HG03064 (cell line): ENCODE results near the gene FAM107B.
"Not testable (repeated sequence)": the region's sequence is repeated elsewhere in the genome, so short reads cannot be mapped to it uniquely, and the experiment has no call there.

Experiments used
- ATAC-seq: cut with Tn5 transposase; IDR thresholded peaks from one replicate; pipeline ENCODE4 v1.9.1; 2021; ENCODE audit warnings: low read depth; ENCODE audit not compliant: unreplicated experiment

FAM107B gene

DNA sequence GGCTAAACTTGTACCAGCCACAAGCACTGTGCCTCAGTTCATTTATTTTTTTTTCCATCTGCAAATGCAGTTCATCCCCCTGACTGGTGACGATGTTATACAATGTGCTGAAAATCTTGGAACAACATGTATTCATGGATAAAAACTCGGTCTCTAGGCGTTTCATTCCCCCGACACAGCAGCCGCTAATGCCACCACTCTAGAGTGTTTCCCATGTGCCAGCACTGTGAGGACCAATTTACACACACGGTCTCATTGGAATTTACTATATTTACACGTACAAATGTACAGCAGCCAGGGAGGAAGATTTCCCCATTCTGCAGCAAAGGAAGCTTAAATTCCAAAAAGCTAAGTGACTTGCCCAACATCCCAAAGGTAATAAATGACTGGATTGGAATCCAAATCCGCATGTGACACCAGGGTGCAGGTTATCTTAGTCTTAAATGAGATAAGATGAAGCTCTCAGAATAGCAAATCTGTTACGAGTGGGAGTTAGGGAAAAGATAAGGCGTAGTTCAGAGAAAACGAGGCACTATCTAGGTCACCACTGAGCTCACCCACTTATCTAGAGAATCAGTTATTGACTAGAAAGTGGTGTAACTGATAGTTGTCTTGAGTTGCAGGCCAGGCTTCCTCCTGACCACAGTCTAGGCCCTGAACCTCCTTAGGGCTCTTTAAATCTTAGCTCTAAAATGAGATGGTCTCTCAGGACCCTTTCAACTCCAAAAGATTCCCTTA is 36.7 kb downstream of the FAM107B start:
- no peak for ATAC-seq

DNA sequence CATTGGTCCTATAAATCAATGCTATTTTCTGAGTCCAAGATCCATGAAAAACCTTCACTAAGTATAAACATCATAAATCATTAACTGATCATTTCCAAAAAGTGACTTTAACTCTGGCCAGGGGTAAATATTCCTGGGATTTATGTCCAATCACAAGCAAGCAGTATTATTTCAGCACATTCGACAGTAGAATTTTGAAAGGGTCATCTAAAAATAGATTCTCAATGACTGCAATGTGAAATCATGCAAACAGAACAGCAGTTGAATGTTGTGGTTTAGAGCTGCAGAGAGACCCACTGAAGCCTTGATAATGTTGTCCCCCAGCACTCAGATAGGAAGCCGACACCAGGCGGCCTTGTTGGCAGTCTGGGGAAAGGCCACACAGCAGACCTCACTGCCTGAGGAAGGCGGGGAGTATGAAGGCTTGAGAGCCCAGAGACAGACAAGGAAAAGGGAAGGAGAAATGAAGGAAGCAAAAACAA is 38.1 kb downstream of the FAM107B start:
- ATAC-seq, result no peak

DNA sequence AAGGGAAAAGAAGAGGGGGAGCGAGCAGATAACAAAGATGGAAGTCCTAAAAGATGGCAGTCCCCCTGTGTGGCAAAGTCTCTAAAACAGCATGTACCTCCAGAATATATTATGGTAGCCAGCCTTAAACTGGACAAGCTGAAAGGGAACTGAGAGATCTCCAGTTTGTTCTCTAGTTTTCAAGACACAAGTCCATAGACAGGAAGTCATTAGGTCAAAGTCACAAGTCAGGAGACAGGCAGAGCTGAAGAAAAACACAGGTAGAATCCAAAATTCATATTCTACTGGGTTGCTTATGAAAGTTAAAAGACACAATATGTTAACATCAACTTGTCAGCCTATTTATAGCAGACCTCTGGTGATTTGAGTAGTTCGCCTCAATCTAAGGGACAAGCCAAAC is 38.7 kb downstream of the FAM107B start:
- no peak for ATAC-seq

DNA sequence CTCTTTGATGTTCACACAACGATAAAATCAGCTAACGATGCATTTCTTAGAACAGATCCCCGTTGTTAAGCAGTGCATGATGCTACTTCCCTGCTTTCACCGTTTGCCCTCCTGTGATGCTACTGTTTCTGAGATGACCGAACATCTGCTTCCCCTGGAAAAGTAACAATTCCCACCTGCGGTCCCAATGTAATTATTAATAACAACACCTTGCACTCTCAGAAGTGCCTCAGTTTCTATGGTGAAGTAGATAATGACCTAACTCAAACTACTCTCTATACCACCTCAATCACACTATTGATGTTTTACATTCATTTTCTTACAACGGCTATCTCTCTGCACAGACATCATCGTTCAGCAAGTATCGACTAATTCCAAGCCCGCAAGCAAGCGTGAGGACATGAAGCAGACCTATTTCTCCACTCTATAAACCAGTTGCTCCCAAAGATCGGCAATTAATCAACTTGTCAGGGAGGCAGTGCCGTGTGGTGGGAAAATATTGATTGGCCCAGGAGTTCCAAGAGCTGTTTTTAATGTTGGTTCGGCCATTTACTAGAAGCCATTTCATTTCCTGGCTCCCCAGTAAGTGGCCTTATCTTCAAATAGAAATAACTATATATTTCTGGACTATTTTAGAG is 42.7 kb downstream of the FAM107B start:
- ATAC-seq, result no peak

DNA sequence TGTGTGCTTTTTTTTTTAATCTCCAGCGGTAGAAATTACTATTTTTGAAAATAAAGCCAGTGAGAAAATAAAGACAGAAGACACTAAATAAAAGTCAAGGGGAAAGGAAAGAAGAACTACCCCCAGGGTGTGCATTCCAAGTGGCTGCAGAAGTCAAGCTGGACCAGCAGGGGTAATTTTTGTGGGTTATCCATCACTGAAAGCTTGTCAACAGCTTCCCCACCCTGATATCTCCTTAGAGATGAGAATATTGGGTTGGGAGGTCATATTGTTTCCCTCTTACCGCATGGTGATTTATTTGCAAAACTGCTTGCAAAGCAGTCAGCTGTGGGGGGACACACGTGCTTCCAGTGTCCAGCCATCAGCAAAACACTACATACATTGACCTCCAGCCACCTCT is 46.4 kb downstream of the FAM107B start:
- ATAC-seq, result no peak

DNA sequence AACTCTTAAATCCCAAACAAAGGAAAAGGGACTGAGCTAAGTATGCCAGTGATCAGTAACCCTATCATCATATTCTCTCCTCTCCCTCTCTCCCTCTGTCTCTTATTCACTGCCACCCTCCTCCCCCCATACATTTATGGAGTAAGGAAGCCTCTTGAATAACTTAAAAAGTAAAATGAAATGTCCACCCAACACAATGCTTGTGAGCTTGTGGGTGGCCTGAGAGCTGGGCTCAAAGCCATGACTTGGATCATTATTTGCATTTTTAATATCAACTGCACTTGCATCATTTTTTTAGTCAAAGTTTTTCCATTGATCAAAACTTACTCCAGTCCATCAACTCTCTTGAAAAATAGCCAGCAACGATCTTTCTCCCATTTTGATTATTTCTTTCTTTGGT is 46.8 kb downstream of the FAM107B start:
- ATAC-seq, result no peak

DNA sequence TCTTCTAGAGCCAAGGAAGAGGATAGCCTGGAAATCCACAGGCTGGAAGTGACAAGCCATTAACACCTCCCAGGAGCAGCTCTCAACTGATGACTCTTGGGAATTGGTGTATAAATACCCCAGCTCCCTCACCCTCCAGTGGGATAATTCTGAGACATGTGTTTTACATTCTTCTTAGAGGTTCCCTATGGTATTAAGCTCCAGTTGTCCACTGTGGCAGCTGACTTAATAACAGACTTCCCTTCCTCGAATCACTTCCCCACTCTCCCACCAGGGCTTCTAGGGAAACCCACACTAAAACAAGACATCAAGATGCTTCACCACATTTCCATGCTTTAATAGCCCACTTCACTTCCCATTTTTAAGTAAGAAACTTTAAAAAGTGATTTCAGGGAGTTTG is 47.2 kb downstream of the FAM107B start:
- ATAC-seq, result no peak

DNA sequence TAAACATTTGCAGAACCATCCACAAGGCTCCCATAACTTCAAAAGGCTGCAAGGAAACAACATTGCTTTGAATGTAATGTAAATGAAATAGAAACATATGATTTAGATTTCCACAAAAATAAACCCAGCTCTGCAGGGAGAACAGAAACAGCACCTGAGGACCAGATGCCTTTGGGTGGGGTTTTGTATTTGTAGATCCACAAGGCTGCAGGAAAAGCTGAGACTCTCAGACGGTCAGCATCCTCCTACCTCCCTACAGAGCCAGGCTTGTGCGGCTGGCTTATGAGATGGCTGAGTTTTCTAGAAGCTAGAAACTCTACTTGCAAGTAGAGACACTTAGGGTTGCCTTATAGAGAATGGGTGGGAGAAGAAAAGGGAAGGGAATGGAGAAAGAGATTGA is 49.8 kb downstream of the FAM107B start:
- no peak for ATAC-seq

DNA sequence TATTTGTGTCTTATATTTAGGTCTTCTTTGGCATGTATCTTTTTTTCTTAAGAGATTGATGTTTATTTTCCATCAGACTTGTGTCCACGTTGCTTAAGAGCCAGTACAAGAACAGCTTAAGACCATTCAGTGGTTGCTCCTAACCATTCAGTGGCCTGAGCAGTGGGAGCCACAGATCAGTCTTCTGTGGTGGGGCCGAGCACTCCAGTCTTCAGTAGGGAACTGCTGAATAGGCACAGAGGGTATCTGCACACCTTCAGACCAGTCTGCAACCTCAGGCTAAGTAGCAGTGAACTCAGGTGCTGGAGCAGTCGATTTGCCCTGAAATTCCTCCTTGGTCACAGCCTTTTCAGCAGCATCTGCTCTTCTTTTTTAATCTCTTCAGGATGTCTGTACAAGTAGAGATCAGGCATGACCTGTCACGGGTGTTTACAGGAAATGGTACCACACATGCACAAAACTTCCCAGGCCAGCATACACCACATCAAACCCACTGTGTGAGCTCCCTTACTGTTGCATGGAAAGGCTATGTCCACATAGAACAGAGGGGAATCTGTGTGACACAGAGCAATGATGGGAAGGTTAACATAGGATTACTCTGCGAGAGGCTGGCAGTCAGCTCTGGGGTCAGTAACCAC is 51.5 kb downstream of the FAM107B start:
- no peak for ATAC-seq

DNA sequence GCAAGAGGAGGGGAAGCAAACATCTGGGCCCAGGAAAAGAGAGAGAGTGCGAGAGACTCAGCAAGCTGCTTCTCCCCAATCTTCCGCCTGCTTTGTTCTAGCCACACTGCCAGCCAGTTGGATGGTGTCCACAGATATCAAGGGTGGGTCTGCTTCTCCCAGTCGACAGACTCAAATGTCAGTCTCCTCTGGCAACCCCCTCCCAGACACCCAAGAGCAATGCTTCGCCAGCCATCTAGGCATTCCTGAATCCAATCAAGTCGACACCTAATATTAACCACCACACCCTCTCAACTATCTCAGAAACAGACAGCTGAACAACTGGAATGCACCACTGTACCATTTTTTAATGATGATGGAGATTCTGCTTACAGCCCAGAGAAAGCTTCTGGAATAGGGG is 57.1 kb downstream of the FAM107B start:
- ATAC-seq, result no peak

DNA sequence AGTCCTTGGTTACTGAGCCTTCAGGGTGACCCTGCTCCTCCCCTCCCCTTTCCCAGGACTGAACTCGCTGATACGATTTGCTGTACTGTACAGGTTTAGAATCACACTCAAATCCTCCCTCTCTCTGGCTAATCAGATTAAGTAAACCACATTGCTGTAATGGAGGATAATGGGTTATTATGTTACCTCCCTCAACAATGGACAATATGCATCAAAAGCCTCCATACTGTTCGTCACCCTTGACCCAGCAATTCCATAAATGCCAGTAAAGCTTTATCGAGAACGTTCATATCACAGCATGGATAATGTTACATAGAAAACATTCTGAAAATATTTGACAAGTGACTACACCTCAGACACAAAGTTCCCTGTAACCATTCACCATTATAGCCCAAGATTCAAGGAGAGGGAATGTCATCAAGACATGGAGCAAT is 61.7 kb downstream of the FAM107B start:
- ATAC-seq, result no peak

DNA sequence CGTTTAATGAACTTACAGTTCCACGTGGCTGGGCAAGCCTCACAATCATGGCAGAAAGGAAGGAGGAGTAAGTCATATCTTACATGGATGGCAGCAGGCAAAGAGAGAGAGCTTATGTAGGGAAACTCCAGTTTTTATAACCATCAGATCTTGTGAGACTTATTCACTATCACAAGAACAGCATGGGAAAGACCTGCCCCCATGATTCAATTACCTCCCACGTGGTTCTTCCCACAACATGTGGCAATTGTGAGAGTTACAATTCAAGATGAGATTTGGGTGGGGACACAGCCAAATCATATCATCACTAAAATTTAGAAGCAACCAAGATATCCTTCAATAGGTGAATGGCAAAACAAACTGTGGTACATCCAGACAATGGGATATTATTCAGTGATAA is 65.4 kb downstream of the FAM107B start:
- not testable (repeated sequence) for ATAC-seq

DNA sequence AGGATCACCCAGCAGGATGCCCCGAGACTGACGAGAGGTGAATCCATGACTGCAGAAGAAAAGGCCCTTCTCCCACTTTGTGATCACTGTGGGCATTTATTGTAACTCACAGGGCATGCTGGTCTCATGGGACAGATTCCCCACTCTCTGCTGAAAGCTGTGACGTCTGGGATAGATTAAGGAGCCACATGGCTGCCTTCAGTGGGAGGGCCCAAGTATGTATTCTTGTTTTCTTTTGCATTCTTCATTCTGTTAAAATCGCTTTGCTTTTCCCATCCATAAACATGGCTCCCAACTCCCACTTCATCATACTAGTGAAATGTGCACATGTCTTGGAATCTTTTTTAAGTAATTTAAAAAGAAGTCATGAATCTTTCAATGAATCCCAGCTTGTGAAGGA is 67.2 kb downstream of the FAM107B start:
- no peak for ATAC-seq

DNA sequence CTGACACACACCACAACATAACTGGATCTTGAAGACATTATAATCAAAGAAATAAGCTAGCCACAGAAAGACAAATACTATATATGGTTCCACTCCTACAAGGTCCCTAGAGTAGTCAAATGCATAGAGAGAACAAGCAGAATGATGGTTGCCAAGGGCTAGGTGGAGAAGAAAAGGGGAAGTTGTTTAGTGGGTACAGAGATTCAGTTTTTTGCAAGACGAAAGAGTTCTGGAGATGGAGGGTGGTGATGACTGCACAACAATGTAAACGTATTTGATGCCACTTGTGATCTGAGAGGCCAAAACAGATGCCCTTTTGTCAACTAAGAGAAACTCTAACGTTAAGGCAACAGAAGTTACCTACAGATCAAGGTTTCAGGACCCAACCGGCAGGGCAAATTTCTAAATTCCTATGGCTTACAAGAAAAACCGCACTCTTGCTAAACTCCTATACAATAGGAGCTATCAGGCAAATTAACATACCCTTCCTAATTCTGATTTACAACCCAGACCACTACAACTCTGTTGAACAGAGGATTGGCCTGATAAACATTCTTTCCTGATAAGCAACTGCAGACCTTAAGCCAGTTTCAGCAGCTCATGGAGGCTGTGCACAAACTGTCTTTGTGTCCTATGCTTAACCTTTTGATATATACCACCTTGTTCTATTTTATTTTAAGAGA is 69.0 kb downstream of the FAM107B start:
- ATAC-seq, result no peak

DNA sequence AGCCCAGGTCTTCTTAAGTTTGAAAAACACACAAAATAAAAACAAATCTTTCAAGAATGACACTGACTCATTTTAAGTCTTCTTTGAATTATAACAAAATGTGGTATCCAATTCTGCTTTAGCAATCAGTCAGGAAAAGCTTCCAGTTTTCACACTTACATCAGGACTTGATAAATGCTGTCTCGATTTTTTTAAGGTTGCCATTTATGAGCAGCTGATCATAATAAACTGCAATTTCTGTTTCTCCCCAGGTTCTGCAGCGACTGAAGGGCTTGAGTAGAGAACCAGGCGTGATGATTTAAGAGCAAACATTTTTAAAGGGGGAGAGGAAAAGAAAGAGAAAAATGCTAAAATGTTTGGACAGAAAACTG is 71.1 kb downstream of the FAM107B start:
- no peak for ATAC-seq

DNA sequence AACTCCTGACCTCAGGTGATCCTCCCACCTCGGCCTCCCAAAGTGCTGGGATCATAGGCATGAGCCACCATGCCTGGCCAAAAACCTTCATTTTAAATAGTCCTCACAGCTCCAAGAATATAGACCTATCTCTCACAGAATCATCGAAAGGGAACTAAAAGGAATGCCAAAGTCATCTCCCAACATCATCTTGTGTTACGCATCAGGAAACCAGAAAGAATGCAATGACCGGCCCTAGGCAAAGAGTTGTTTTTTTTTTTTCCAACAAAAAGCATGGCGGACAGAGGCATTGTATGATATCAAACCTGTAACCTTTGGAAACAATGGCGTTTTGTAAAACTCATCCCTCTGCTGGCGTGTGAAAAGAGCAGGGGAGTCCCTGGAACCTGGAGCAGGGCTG is 73.2 kb downstream of the FAM107B start:
- ATAC-seq, result no peak

DNA sequence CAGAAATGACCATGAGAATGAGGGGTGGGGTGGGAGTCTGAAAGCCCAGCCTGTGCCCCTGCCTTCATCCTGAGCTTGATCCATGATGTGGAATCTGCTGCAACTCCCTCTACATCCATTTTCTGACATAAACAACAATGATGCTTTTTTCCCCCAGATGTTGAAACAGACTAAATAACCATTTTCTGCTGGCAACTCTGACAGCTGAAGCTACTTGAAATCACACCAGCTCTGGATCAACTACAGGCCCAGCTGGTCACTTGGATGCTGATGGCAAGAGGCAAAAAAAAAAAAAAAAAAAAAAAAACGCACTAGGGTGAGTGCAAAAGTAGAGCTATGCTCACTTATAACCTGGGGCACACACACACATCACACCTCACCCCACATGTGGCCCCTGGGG is 74.2 kb downstream of the FAM107B start:
- no peak for ATAC-seq

DNA sequence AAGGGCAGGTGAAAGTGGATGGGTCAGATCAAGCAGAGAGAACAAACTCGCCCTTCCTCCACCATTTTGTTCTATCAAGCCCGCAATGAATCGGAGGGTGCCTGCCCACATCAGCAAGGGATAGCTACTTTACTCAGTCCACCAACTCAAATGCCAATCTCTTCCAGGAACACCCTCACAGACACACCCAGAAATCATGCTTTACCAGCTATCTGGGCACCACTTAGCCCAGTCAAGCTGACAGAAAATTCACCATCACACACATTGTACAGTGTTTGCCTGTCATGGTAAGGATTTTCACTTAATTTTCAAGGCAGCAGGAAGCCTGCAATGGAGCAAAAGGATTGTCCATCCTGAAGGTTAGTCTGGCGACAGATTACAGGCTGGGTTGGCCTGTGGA is 75.2 kb downstream of the FAM107B start:
- ATAC-seq, result no peak

DNA sequence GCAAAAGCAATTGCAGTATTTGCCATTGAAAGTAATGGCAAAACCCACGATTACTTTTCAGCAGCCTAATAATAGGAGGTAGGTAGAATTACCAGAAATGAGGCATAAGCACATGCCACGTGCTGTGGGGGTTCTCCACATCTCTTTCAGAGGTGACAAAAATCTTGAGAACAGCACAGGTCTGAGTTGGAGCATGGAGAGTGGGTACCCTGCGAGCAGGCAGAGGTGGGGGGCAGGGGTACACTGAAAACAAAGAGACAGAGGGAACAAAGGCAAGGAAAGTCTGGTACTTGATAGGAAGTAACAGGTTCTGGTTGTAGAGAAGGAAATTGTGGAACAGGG is 75.9 kb downstream of the FAM107B start:
- ATAC-seq, result no peak

DNA sequence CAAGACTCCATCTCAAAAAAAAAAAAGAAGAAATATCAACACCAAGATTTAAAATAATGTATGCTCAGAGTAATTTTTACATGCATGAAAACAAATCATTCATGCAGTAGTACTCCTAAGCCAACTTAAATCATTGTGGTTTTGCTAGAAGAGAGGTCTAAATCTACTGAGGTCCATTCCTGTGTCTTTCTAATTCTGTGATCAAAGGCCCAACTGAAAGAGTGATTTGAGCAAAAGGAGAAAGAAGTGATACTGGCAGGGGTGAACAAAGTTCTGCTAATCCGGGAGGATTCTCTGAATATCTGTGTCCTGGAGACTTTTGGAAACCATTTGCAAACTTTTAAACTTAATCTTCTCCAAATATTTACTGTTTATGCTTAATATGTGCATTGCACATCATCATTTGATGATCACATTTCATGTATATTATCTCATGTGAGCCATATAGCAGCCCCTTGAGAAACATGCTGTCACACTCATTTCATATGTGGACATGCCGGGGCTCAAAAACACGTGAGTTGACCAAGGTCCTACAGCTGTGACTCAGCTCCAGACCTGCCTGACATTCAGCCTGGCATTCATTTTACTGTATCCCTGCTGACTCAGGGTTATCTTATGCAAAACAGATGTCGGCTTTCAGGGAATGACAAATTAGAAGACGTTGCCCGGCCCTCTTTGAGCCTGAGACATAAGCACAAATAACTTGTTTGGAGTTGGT is 76.4 kb downstream of the FAM107B start:
- no peak for ATAC-seq

DNA sequence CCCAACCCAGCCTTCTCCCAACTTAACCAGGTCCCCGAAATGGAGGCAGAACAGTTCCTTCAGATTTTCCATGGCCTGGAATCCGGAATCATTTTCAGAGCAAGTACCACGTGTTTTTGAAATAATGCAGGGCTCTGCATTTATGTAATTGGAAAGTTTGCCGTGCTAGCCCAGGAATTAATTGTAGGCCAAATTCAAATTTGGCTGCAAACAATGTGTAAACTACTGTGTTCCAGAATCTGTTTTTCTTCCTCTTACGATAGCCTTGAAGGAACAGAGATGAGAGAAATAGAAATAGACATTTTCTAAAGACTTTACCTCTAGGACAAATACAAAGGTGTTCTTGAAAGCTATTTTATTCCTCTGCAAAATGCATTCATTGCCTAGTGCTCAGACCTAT is 77.4 kb downstream of the FAM107B start:
- ATAC-seq, result no peak
